Measurements from ENCODE around the gene PRICKLE4. TPM values are rescaled to one million over a fixed set of nuclear protein-coding genes. Genes with fewer than 3 reads are reported as not detected.

Gene PRICKLE4
- polyA plus RNA-seq, 3 donors = 1.4 to 4.5 (median 3.1) TPM

- H3K27ac ChIP-seq (ENCODE audit: low read depth, low read length) = no peak overlapping the region
- WGBS, 3 donors = 76 to 90% (median 81%) methylated on average over 4 of the region's 4 CpGs
These were observed 37.9 kb downstream of the PRICKLE4 start for GRCh38 chr6:41818271-41819054.

GRCh38 chr6:41821266-41821665, 40.7 kb downstream of the PRICKLE4 start:
- 68 to 94% (median 90%) methylated on average over 4 of the region's 4 CpGs for WGBS, 3 donors
- H3K27ac ChIP-seq (ENCODE audit: low read depth, low read length) = no peak overlapping the region

- H3K27ac ChIP-seq (ENCODE audit: low read depth, low read length) = no peak overlapping the region
These were observed 41.4 kb downstream of the PRICKLE4 start for GRCh38 chr6:41822021-41822420.

GRCh38 chr6:41823178-41823577, 42.6 kb downstream of the PRICKLE4 start:
- no peak overlapping the region for H3K27ac ChIP-seq (ENCODE audit: low read depth, low read length)
- WGBS, 3 donors = 97 to 100% (median 100%) methylated on average over 1 of the region's 1 CpG

More at GRCh38 chr6:41822021-41822420, 41.4 kb downstream of the PRICKLE4 start:
- 90 to 98% (median 97%) methylated on average over 1 of the region's 1 CpG for WGBS, 3 donors

- 83 to 89% (median 87%) methylated on average over 13 of the region's 13 CpGs for WGBS, 3 donors
These were observed 44.3 kb downstream of the PRICKLE4 start for GRCh38 chr6:41824571-41825569.

GRCh38 chr6:41826343-41827022, 45.9 kb downstream of the PRICKLE4 start:
- WGBS, 3 donors = 92 to 99% (median 97%) methylated on average over 2 of the region's 2 CpGs
- no peak overlapping the region for H3K27ac ChIP-seq (ENCODE audit: low read depth, low read length)

More at GRCh38 chr6:41824571-41825569, 44.3 kb downstream of the PRICKLE4 start:
- H3K27ac ChIP-seq (ENCODE audit: low read depth, low read length) = no peak overlapping the region

- H3K27ac ChIP-seq (ENCODE audit: low read depth, low read length) = no peak overlapping the region
- 80 to 94% (median 90%) methylated on average over 3 of the region's 3 CpGs for WGBS, 3 donors
These were observed 51.7 kb downstream of the PRICKLE4 start for GRCh38 chr6:41832263-41832662.

GRCh38 chr6:41836022-41836659, 55.6 kb downstream of the PRICKLE4 start:
- WGBS, 3 donors = 93 to 95% (median 94%) methylated on average over 5 of the region's 5 CpGs
- H3K27ac ChIP-seq (ENCODE audit: low read depth, low read length) = no peak overlapping the region

GRCh38 chr6:41836660-41837052, 56.1 kb downstream of the PRICKLE4 start:
- H3K27ac ChIP-seq (ENCODE audit: low read depth, low read length) = no peak overlapping the region
- 83 to 94% (median 94%) methylated on average over 2 of the region's 2 CpGs for WGBS, 3 donors

Other genes starting within 250 kb of the PRICKLE4 start
- 10 to 100 TPM in 2 of 3 donors, 1 to 10 TPM in 1; 8.3 to 26.6 (median 18.4) TPM for gene FOXP4, start 234.4 kb upstream of the PRICKLE4 start, polyA plus RNA-seq
- 100 to 1,000 TPM in 1 of 3 donors, 10 to 100 TPM in 1, 1 to 10 TPM in 1; 5.5 to 178 (median 47.3) TPM for gene MDFI, start 142.3 kb upstream of the PRICKLE4 start, polyA plus RNA-seq
- gene TFEB, start 45.2 kb upstream of the PRICKLE4 start, polyA plus RNA-seq = 10 to 100 TPM; 10.1 to 18.1 (median 13.9) TPM
- gene PGC, start 33.4 kb upstream of the PRICKLE4 start, polyA plus RNA-seq = 1,000 to 10,000 TPM in 1 of 3 donors, 100 to 1,000 TPM in 1, 1 to 10 TPM in 1; 7.5 to 1,282 (median 263) TPM
- gene FRS3, start 882 bp upstream of the PRICKLE4 start, polyA plus RNA-seq = 1 to 10 TPM; 2.7 to 6.9 (median 3.3) TPM
- gene TOMM6, start 6.9 kb downstream of the PRICKLE4 start, polyA plus RNA-seq = 100 to 1,000 TPM; 160 to 342 (median 246) TPM
- 1 to 10 TPM in 2 of 3 donors, under 1 TPM in 1; 0.79 to 1.9 (median 1.3) TPM for gene USP49, start 114.6 kb downstream of the PRICKLE4 start, polyA plus RNA-seq
- 1 to 10 TPM; 5.3 to 8.1 (median 7.0) TPM for gene MED20, start 140.4 kb downstream of the PRICKLE4 start, polyA plus RNA-seq
- 10 to 100 TPM in 2 of 3 donors, 1 to 10 TPM in 1; 9.3 to 32.7 (median 12.0) TPM for gene BYSL, start 140.7 kb downstream of the PRICKLE4 start, polyA plus RNA-seq
- gene CCND3, start 161.0 kb downstream of the PRICKLE4 start, polyA plus RNA-seq = 100 to 1,000 TPM in 1 of 3 donors, 10 to 100 TPM in 2; 35.5 to 146 (median 95.9) TPM